HUDEP-2 (cell line): ENCODE measurements around the gene SYTL3.
"Not testable (repeated sequence)": the region's sequence is repeated elsewhere in the genome, so short reads cannot be mapped to it uniquely, and the experiment has no call there.

Source experiments
- DNase-seq, 76 experiments: peaks; one replicate each; lab custom pipeline; 2025; ENCODE audit not compliant: unreplicated experiment in 76 of 76; lab: John Stamatoyannopoulos, UW

Gene SYTL3

GRCh38 chr6:158784505-158784904 lies 134.7 kb downstream of the SYTL3 start:
- no peak for DNase-seq

GRCh38 chr6:158785036-158785435 lies 135.2 kb downstream of the SYTL3 start:
- no peak for DNase-seq

GRCh38 chr6:158786645-158787304 lies 136.9 kb downstream of the SYTL3 start:
- no peak for DNase-seq

- no peak for DNase-seq
These were observed 137.5 kb downstream of the SYTL3 start for GRCh38 chr6:158787395-158787794.

- no peak for DNase-seq
These were observed 139.5 kb downstream of the SYTL3 start for GRCh38 chr6:158789115-158789917.

- DNase-seq: no peak
These were observed 141.5 kb downstream of the SYTL3 start for GRCh38 chr6:158791274-158791855.

GRCh38 chr6:158792505-158792904 lies 142.7 kb downstream of the SYTL3 start:
- not testable (repeated sequence) for DNase-seq

- peak in 35 of 76 experiments; percentile 13 to 70 (median 36) for DNase-seq
These were observed 143.6 kb downstream of the SYTL3 start for GRCh38 chr6:158793432-158793831.

GRCh38 chr6:158795516-158795915 lies 145.7 kb downstream of the SYTL3 start:
- no peak for DNase-seq

GRCh38 chr6:158796353-158796752 lies 146.5 kb downstream of the SYTL3 start:
- no peak for DNase-seq

- DNase-seq: no peak
These were observed 147.8 kb downstream of the SYTL3 start for GRCh38 chr6:158797331-158798310.

- no peak for DNase-seq
These were observed 148.5 kb downstream of the SYTL3 start for GRCh38 chr6:158798311-158798710.

GRCh38 chr6:158799051-158799792 lies 149.4 kb downstream of the SYTL3 start:
- DNase-seq: peak in 28 of 76 experiments; percentile 16 to 72 (median 34)

GRCh38 chr6:158801655-158802294 lies 151.9 kb downstream of the SYTL3 start:
- no peak for DNase-seq

- no peak for DNase-seq
These were observed 153.9 kb downstream of the SYTL3 start for GRCh38 chr6:158803733-158804143.

- DNase-seq: no peak
These were observed 154.4 kb downstream of the SYTL3 start for GRCh38 chr6:158804207-158804606.

- peak in 37 of 76 experiments; percentile 21 to 60 (median 36) for DNase-seq
These were observed 156.0 kb downstream of the SYTL3 start for GRCh38 chr6:158805698-158806377.

- no peak for DNase-seq
These were observed 157.9 kb downstream of the SYTL3 start for GRCh38 chr6:158807515-158808441.
